Endothelial cell of umbilical vein (primary cell): Measurements from ENCODE around the gene CMTR1.

Source experiments
- EZH2 ChIP-seq: IDR thresholded peaks from 2 replicates; pipeline ENCODE4 v1.6.1; 2012; ENCODE audit warnings: borderline replicate concordance, low read depth, mild to moderate bottlenecking, moderate library complexity, low read length, inconsistent platforms; ENCODE audit not compliant: severe bottlenecking
- FOS ChIP-seq: IDR thresholded peaks from 2 replicates; pipeline ENCODE4 v1.6.1; 2011; ENCODE audit warnings: mild to moderate bottlenecking, low read length, moderate library complexity, borderline replicate concordance; ENCODE audit not compliant: insufficient read depth
- MAX ChIP-seq: IDR thresholded peaks from 2 replicates; pipeline ENCODE4 v1.6.1; 2011; ENCODE audit not compliant: insufficient read depth, insufficient read length
- MYC ChIP-seq: IDR thresholded peaks from one replicate; pipeline ENCODE4 v1.6.1; 2011; ENCODE audit warnings: mild to moderate bottlenecking, low read depth, low read length
- POLR2A ChIP-seq: IDR thresholded peaks from 2 replicates; pipeline ENCODE4 v1.6.1; 2012; ENCODE audit warnings: low read depth, mild to moderate bottlenecking, control low read depth, low read length
- POLR2AphosphoS5 ChIP-seq: IDR thresholded peaks from 2 replicates; pipeline ENCODE4 v1.6.1; 2012; ENCODE audit warnings: low read depth, mild to moderate bottlenecking, control low read depth, low read length, moderate library complexity; ENCODE audit not compliant: insufficient read depth
- TF ChIP-seq, protein P1 (sequence below), 2 donors: IDR thresholded peaks; 1 replicate in 1 of 2; 2 replicates in 1 of 2; pipeline ENCODE4 v1.5.1; 2011; ENCODE audit warnings: low read length in 2 of 2, mild to moderate bottlenecking in 2 of 2, moderate library complexity in 2 of 2, control low read depth in 1 of 2, inconsistent platforms in 1 of 2, low read depth in 1 of 2; ENCODE audit not compliant: insufficient read depth in 1 of 2; ENCODE audit errors: extremely low read depth in 1 of 2

GRCh38 chr6:37432590-37432915 is 468 bp upstream of the CMTR1 start:
- TF ChIP-seq, protein P1, sequence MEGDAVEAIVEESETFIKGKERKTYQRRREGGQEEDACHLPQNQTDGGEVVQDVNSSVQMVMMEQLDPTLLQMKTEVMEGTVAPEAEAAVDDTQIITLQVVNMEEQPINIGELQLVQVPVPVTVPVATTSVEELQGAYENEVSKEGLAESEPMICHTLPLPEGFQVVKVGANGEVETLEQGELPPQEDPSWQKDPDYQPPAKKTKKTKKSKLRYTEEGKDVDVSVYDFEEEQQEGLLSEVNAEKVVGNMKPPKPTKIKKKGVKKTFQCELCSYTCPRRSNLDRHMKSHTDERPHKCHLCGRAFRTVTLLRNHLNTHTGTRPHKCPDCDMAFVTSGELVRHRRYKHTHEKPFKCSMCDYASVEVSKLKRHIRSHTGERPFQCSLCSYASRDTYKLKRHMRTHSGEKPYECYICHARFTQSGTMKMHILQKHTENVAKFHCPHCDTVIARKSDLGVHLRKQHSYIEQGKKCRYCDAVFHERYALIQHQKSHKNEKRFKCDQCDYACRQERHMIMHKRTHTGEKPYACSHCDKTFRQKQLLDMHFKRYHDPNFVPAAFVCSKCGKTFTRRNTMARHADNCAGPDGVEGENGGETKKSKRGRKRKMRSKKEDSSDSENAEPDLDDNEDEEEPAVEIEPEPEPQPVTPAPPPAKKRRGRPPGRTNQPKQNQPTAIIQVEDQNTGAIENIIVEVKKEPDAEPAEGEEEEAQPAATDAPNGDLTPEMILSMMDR (IDR thresholded peaks at IDR 0.05; ENCODE audit: extremely low read depth in 1 of 2, insufficient read depth in 1 of 2, low read depth in 1 of 2, low read length in 2 of 2) = no peak
- TF ChIP-seq EZH2 = no peak
- no peak for TF ChIP-seq MYC
- TF ChIP-seq POLR2A = no peak
- no peak for TF ChIP-seq FOS
- no peak for TF ChIP-seq MAX
- no peak for TF ChIP-seq POLR2AphosphoS5
